ENCODE measurements around the gene TMPRSS9.
A peak's percentile ranks its signal among the peaks of the same experiment; 100 is the strongest.

Gene TMPRSS9

DNA sequence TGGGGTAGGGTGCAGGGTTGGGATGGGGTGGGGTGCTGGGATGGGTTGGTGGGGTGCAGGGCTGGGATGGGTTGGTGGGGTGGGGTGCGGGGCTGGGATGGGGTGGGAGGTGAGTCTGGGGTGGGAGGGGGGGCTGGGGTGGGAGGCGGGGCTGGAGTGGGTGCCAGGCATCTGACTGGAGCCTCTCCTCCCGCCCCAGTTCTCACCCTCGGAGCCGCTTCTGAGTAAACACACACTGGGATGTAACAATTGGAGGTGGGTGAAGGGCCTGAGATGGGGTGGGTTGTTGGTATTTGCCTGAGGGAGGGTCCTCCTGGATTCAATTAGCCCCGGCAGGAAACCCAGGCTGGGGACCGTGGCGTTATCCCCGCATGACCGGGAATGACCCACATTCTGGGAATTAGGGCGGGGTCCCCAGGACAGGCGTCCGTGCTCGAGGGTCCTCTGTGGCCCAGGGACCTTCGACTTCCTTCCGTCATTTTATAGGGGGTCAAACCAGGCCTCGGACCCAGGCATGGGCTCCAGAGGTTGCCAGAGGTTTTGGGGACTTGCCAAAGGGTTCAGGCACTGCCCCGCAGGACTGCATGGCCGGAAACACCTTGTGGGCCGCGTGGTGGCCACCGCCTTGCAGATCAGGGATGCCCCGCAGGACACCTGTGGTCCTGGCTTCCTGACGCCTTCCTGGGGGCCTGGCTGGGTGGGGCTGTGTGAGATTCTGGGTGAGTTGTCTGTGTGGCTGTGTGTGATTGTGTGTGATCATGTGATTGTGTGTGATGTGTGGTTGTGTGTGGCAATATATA is 1.4 kb downstream of the TMPRSS9 start:
- no peak for DNase-seq (ENCODE audit: low read depth in 1 of 2, low spot score in 1 of 2)

DNA sequence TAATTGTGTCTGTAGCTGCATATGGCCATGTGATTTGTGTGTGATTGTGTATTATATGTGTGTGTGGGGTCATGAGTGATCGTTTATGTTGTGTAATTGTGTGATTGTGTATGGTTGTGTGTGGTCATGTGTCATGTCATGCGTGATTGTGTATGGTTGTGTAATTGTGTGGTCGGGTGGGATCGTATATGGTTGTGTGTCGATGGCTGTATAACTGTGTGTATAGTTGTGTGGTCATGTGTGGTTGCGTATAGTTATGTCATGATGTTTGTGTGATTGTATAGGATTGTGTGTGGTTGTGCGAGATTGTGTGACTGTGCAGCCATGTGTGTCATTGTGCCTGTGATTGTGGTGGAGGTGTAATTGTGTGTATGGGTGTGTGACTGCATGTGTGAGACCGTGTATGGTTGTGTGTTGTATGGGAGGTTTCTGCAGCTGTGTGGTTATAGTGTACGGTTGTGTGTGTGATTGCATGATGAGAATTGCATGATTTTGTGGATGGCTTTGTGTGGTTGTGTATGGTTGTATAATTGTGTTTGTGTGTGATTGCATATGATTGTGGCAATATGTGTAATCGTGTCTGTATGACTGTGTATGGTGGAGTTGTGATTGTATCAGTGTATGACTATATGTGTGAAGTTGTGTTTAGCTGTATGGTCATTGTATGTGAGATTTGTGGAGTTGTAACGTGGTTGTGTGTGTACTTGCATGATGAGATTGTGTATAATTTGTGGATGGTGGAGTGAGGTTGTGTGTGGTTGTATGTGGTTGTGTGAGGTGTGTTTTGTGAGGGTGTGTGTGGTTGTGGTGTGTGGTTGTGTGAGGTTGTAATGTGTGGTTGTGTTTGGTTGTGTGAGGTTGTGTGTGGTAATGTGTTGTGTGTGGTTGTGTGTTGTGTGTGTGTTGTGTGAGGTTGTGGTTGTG is 2.2 kb downstream of the TMPRSS9 start:
- DNase-seq (ENCODE audit: low read depth in 1 of 2, low spot score in 1 of 2): no peak

DNA sequence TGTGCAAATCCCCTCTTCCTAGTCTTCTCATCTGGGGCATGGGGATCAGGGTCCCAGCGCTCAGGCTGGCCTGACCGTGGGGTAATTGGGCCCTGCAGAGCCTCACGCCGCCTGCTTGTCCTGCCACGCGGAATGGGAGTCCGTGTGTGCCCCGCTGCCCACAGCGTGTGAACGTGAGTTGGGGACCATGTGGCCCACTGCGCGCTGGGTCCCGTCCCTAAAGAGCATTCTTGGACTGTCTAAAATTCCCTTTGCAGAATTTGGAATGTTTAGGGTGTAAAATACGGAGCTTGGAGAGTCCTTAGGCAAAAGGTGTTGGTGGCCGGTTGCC is 2.9 kb downstream of the TMPRSS9 start:
- DNase-seq (ENCODE audit: low read depth in 1 of 2, low spot score in 1 of 2): no peak

- DNase-seq (ENCODE audit: low read depth in 1 of 2, low spot score in 1 of 2): no peak
Measured at GRCh38 chr19:2363419-2363818, 3.4 kb downstream of the TMPRSS9 start.

DNA sequence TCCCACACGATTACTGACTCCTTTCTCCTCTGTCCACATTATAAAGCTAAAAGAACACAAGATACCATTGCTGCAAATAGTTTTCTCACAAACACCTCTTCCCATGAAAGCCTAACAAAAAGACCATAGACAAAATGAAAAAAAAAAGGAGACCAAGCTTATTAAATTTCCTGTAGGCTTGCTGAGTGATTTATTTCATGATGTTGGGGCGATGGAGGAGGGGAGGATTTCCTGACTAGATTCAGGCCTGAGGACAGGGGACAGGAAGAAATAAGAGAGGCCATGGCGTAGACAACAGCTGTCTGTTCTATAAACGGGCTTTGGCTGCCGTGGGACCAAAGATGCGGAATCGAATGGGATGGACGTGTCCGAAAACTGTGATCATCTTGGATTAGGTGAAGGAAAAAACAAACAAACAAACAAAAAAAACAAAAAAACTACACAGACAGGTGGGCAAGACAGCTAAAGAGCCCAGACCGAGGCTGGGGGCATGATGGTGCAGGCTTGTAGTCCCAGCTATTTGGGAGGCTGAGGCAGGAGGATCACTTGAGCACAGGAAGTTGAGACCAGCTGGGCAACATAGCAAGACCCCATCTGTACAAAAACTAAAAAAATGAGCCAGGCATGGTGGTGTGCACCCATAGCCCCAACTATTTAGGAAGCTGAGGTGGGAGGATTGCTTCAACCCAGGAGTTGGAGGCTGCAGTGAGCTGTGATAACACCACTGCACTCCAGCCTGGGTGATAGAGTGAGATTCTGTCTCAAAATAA is 5.3 kb downstream of the TMPRSS9 start:
- no peak for DNase-seq (ENCODE audit: low read depth in 1 of 2, low spot score in 1 of 2)

DNA sequence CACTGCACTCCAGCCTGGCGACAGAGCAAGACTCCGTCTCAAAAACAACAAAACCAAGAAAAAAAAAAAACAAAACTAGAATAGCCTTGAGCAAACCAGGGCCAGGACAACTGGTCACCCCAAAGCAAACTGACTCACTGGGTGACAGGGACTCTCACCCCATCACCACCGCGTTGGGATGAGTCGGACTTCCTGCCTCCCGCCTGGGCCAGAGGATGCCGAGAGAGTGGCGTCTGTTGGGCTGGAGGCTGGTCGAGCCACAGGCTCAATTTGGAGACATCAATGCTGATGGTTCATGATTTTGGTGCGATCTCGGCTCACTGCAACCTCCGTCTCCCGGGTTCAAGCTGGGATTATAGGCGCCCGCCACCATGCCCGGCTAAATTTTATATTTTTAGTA is 11.6 kb downstream of the TMPRSS9 start:
- no peak for DNase-seq (ENCODE audit: low read depth in 1 of 2, low spot score in 1 of 2)

DNA sequence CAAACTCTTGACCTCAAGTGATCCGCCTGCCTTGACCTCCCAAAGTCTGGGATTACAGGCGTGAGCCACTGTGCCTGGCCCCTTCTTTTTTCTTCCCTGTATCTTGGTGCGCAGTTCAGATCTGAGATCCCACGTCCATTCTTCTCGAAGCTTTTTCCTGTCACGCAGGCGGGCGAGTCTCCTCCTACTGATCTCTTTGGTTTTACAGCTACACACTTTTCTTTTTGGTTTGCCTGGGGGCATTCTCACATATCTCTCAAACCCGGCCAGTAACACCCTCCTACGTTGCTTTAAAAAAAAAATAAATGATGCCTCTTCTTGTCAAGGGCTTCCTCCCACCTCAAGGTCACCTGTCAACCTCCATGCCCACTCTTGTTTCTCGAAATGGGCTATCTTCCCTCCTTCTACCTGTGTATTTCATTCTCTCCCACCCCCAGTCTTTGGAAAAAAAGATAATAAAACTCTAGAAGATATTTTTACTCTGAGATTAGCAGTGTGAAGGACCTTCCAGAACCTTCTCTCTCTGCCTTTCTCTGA is 12.1 kb downstream of the TMPRSS9 start:
- no peak for DNase-seq (ENCODE audit: low read depth in 1 of 2, low spot score in 1 of 2)

GRCh38 chr19:2374808-2375207 is 14.7 kb downstream of the TMPRSS9 start:
- no peak for DNase-seq (ENCODE audit: low read depth in 1 of 2, low spot score in 1 of 2)

DNA sequence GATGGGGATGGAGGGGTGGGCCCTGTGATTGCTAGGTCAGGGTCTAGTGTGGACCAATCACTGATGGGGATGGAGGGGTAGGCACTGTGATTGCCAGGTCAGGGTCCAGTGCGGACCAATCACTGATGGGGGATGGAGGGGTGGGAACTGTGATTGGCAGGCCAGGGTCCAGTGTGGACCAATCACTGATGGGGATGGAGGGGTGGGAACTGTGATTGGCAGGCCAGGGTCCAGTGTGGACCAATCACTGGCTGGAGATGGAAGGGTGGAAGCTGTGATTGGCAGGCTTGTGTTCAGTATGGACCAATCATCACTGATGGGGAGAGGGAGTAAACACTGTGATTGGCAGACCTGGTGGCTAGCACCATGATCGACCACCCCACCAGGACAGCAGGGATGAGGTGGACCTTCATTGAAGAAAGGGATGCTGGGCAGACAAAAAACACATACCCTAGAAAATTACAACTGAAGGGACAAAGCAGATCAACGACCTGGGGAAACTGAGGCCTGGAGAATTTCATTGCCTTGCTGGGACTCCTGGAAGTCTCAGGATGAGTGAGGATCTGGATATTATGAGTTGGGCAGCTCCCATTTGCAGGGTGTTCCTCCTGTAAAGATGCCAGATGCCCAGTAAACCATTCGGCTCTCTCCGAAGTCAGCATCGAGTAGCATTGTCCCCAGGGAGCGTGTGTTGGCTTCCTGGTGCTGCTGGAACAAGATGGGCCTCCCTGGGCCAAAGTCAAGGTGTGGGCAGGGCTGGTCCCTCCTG is 15.5 kb downstream of the TMPRSS9 start:
- DNase-seq (ENCODE audit: low read depth in 1 of 2, low spot score in 1 of 2): no peak

DNA sequence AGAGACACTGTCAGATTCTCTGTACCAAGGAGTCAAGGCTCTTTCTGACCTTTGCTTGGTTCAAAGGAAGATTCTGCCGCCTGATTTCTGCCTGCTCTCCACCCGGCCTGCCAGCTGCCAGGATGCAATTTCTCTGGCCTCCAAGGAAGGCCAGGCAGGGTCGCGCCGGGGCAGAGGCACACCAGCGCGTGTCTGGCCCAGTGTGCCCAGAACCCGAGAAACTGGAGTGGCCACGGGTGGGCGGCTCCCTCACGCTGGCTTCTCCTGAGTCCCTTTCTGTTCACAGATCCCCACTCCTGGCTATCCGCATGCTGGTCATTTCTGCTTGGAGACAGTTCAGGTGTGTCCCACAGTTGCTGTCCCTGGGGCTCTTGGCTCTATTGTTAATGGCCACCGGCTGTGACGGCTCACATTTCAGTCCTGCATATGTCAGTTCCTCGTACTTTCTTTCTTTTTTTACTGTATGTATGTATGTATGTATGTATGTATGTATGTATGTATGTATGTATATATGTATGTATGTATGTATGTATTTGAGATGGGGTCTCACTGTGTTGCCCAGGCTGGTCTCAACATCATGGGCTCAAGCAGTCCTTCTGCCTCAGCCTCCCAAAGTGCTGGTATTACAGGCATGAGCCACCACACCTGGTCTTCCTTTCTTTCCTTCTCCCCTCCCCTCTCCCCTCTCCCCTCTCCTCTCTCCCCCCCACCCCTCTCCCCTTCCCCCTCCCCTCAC is 16.9 kb downstream of the TMPRSS9 start:
- no peak for DNase-seq (ENCODE audit: low read depth in 1 of 2, low spot score in 1 of 2)

- DNase-seq (ENCODE audit: low read depth in 1 of 2, low spot score in 1 of 2): no peak
Measured at GRCh38 chr19:2380567-2380966, 20.5 kb downstream of the TMPRSS9 start.

DNA sequence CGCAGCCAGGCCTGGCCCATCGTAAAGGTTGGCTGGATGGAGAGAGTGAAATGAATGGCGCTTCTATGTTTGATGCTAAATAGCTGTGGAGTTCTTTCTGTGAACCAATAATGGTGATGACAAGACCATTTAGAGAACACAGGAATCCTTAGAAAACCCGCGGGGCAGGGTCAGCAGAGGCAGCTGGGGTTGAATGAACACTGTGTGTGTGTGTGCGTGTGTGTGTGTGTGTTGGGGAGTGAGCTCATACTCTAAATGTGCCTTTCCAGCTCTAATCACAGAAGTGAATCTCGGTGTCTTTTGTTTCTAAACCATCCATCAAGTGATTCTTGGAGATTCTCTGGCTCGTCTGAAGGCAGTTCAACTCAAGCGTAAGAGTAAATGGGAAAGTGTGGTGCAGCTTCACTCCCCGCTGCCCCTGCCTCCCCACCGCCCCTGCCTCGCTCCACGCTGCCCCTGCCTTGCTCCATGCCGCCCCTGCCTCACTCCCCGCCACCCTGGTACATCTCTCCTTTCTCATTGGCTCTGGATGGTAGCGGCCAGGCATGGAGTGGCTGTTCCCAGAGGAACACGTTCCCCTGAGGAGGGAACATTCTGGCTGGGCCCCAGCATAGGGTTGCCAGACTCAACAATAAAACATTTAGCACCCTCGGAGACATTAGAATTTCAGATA is 21.2 kb downstream of the TMPRSS9 start:
- no peak for DNase-seq (ENCODE audit: low read depth in 1 of 2, low spot score in 1 of 2)

DNA sequence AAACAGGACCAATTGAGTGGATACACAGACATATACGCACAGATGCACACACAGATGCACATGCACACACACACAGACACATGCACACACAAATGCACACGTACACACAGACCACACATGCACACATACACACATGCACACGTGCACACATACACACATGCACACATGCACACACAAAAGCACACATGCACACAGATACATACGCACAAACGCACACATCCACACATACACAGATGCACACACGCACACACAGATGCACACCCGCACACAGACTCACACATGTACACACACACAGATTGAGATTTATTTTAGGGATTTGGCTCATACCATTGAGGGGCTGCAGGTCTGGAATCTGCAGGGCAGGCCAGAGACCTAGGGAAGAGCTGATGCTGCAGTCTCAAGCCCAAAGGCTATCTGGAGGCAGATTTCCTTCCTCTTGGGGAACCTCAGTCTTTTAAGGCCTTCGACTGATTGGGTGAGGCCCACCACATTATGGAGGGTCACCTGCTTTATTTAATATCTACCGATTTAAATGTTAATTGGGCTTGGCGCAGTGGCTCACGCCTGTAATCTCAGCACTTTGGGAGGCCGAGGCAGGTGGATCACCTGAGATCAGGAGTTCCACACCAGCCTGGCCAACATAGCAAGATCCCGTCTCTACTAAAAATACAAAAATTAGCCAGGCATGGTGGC is 22.6 kb downstream of the TMPRSS9 start:
- no peak for DNase-seq (ENCODE audit: low read depth in 1 of 2, low spot score in 1 of 2)

DNA sequence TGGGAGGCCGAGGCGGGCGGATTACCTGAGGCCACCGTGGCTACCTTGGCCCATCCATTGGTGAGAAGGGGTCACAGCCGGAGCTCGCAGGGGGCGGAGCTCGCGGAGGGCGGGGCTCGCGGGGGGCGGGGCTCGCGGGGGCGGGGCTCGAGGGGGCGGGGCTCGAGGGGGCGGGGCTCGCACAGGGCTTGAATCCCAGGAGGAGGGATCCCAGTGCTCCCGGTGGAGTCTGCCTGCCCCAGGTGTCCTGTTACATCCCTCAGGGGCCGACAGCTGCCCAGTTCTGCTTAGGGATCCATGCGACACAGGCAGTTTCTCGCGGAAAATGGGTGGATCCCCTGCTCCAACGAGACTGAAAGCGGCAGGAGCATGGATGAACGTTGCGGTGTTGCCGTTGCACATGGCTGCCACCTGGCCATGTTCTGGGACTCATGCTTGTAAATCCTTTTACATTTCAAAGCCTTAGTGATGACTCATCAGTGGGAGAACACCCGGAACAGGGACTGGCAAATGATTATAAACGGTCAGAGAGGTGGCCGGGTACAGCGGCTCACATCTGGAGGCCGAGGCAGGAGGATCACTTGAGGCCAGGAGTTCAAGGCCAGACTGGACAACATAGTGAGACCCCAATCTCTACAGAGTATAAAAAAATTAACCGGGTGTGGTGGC is 25.1 kb downstream of the TMPRSS9 start:
- DNase-seq (ENCODE audit: low read depth in 1 of 2, low spot score in 1 of 2): no peak

GRCh38 chr19:2387367-2388288 is 27.6 kb downstream of the TMPRSS9 start:
- no peak for DNase-seq (ENCODE audit: low read depth in 1 of 2, low spot score in 1 of 2)

GRCh38 chr19:2389594-2389993 is 29.5 kb downstream of the TMPRSS9 start:
- DNase-seq (ENCODE audit: low read depth in 1 of 2, low spot score in 1 of 2): no peak

GRCh38 chr19:2391118-2391725 is 31.2 kb downstream of the TMPRSS9 start:
- DNase-seq (ENCODE audit: low read depth in 1 of 2, low spot score in 1 of 2): peak in 1 of 2 donors; percentile 11

All from activated T-helper 1 cell treated with anti-CD3 and anti-CD28 coated beads, Interleukin-2, amount 50 U/mL, for 16 hours (primary cell).